HG02938 (cell line): ENCODE results near the gene ZNF362.

ENCODE experiments used
- ATAC-seq: cut with Tn5 transposase; IDR thresholded peaks from one replicate; pipeline ENCODE4 v1.9.1; 2021; ENCODE audit warnings: mild to moderate bottlenecking, moderate library complexity; ENCODE audit not compliant: unreplicated experiment

Gene ZNF362

DNA sequence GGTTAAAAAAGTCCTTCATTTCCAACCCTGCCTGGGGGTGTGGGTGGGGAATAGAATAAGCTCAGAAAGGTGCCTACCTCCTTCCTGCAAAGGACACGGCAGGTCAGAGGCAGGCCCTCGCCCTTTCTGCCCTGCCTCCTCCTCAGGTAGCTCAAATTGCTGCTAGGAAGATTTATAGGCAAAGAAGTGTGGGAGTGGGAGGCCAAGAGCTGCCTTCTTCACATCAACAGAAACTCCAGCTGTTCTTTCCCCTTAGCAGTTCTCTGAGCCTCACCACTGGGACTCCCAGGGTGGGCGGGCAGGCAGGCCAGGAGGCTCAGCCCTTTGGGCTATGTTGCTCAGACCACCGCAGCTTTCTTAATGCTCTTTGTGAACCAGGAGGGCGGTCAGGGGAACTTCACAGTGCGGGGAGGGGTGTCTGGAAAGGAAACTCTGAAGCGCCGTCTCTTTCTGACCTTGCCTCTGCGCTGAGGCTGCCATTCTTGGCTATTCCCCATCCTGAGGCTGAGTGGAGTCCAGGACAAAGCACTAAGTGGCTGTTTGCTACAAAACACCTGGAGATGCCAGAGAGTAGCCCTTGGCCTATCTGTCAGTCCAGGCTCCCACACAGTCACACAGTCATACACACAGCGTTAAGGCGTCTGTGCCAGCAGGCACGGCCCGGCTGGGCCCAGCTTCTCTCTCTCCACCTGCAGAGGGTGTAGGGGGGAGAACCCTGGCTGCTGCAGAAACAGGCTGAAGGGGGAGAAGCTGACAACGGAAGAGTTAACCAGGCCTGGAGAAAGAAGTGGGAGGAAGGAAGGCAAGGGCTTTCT, 67.6 kb downstream of the ZNF362 start:
- no peak for ATAC-seq

- no peak for ATAC-seq
Measured at GRCh38 chr1:33324677-33325575, 68.6 kb downstream of the ZNF362 start.

GRCh38 chr1:33326785-33327184, 70.5 kb downstream of the ZNF362 start:
- ATAC-seq = no peak

DNA sequence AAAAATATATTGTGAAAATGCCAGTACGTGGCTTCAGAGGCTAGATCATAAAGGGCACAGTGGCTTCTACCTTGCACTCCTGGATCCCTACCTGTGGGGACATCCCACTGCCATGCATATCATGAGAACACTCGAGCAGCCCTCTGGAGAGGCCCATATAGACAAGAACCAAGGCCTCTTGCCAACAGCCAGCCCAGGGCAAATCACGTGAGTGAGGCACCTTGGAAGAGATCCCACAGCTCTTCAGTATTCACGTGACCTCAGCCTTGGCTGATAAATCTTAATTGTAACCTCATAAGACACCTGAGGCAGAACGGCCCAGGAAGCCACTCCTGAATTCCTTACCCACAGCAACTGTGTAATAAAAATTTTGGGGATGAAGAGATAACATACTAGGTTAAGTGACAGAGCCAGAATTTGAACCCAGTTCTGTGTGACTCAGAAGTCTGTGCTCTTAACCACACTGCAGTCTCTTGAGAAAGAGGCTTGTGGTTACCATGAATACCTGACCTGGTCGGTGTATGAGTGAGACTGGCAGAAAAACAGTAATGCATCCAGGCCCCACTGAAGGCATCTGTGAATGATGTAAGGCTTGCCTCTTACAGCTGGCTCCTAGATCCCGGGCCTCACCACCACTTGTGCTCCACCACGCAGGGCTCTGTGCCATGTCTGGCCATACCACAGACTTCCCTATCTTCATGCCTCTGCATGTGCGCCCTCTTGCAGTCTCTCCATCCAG, 71.5 kb downstream of the ZNF362 start:
- ATAC-seq = no peak

DNA sequence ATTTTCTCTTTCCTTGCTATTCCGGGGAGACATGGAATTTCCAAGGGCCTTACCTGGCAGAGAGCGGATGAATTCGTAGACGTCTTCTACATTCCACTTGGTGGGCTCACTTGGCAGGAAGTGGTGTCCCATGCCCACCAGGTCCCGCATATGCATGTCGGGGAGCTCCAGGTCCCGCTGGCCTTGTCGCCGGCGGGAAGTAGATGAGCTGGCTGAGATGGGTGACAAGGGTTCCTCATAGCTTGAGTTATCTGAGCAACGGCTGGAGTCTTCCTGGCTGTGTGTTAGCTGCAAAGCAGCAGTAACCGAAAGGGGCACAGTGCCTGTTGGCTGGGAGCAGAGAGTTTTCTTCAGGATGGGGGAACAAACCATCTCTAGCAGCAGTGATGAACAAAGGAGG, 72.5 kb downstream of the ZNF362 start:
- no peak for ATAC-seq

- ATAC-seq = no peak
Measured at GRCh38 chr1:33329600-33330305, 73.5 kb downstream of the ZNF362 start.

DNA sequence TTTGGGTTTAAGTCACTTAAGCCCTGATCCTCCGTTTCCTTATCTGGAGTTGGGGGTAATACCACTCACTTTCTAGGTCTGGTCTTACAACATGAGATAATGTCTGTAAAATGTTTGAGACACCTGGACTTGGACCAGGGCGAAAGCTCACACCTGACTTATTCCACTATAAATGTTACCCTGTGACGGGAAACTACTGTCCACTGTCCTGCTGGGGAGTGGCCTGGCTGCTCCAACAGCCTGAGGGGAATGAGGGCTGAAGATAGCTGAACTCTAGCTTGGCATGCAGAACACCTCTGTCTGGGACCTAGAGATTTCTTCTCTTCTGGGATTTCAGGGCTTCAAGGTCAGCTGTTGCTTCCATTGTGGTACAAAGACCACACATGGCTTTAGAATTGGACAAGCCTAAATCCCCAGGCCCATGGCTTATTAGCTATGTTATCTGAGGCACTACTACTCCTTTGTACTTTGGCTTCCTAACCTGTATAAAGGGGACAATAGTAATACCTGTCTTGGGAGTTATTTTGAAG, 74.1 kb downstream of the ZNF362 start:
- no peak for ATAC-seq

DNA sequence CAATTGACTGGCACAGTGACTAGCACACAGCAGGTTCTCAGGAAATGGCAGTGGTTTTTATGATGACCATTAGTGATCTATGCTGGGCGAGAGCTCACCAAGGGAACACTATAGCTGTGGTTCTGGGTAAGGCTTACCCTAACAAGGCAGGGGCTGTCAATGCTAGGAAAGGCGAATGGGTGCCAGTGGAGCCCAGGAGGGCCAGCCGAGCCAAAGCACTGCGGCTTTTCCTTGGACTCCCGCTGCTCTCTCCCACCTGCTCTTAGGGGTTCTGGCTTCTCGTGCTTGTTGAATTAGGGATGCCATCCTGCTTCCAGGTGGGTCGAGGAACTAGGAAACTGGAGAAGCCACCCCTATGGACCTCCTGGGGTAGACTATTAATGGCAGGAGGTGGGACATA, 74.6 kb downstream of the ZNF362 start:
- no peak for ATAC-seq

- no peak for ATAC-seq
Measured at GRCh38 chr1:33331444-33332356, 75.4 kb downstream of the ZNF362 start.

DNA sequence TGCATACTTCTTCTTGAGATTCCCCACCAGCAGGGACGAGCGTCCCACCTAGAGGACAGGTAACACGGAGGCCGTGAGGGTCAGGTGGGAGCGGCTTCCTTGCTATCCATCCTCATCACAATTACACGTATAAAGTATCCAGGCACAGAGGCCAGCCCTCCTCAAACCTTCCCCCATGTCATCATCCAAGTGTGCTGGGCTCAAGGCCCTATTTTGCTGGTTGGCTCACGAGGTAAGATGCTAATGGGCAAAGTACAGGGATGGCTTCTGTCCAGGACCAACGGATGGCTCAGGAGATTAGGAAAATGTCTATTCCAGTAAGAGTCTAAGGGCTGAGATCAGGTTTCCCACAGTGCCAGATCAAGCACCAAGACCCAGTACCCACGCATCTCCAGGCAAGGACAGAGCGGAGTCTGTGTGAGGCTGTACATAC, 76.1 kb downstream of the ZNF362 start:
- ATAC-seq = no peak

DNA sequence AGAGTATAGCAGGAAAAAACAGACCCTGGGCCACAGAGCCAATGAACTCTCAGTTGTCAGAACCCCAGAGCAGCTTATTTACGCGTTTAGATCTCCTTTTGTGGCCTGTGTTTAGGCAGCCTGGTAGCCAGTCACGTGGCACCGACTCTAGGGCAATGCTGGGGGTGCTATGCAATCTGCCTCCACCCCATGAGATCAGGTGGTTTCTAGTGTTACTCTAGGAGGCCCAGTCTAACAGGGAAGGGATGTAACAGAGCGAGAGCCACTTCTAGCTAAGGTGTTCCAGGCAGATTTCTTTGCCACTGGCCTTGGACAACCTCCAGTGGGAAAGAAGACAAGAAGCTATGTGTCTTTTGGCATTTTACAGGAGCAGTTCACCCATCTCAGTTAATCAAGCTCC, 76.6 kb downstream of the ZNF362 start:
- ATAC-seq = no peak

DNA sequence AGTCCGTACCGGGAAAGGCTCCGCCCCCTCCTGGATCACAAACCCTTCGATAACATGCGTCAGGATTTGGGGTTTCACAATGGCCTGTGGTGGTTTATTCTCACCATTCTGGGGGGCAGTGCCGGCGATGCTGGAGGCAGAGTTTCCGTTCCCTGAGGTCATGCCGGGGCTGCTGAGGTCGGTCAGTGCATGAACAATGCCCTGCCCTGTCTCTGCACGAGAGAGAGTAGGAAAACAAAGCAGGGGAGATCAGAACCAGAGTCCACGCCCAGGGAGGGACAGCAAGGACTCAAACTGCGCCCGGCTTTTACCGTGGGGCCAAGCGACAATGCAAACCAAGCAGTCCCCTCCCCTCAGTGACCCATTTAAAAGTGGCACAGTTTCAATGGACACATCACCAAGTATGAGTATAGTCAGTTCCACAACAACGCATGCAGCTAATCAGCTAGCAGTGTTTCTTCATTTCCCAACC, 77.8 kb downstream of the ZNF362 start:
- no peak for ATAC-seq

- ATAC-seq = no peak
Measured at GRCh38 chr1:33335020-33335419, 78.7 kb downstream of the ZNF362 start.

DNA sequence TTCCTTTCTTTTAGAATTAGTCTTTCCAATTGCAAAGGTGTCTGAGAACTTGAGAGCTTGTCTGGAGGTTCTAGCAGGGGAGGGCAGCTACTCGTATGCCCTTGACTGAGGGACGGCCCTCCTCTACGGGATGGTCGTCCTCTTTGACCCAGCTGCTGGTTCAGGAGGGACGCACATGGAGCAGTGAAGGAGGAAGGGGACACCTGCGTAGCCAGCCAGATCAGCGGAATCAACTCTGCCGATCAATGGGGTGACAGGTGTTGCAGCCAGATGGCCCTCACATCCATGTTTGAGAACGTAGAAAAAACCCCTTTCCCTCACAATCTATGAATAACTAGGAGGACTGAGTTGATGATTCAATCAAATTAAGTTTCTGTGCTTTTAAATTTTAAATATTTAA, 80.3 kb downstream of the ZNF362 start:
- no peak for ATAC-seq

- no peak for ATAC-seq
Measured at GRCh38 chr1:33337441-33337840, 81.1 kb downstream of the ZNF362 start.

DNA sequence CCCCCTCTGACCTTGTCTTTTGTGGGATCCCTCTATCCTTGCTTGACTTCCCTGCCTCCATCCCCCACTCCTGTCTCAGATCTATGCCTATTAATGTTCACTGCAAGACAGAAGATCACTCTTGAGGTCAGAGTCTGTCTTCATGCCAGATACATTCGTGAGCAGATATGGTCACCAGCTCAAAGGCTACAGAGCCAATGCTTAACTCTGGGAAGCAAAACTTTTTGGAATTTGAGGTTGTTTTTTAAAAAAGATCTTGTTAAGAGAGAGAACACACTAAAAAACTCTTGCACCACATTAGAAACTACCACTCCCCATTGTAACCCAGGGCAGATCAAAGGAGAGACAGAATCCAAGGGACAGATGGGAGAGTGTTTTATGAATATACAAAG, 81.8 kb downstream of the ZNF362 start:
- no peak for ATAC-seq

DNA sequence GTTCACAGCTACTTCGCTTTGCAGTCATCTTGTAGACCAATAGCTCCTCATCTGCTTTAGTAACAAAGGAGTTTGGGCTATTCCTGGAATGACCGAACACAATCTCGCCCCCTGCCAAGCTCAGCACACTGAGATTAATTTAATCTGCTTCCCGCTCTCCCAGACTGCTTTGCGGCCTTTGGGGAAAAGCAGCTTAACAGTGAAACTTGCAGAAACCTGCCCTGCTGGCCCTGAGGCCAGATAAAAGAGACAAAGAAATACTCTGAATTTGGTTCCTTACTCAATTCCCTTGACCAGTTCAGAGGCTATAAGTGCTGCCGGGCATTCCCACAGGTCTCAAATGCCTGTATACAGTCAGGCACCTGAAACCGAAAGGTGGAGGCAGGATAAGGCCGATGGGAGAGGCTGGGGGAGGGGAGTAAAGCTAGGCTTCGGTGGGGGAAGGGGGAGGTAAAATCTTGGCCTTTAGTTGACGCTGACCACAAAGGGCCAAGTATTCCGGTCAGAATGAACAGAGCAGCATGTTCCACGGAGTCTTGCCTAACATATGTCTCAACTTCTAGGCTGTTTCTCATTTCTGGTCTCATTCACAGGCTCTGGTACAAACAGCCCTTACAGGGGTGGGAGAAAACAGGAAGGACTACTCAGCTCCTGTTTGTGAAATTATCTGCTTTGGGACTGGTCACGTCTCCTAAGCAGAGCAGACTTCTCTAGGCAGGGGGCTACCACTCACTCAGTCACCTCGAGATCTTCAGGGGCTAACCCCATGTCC, 82.3 kb downstream of the ZNF362 start:
- ATAC-seq = no peak

- no peak for ATAC-seq
Measured at GRCh38 chr1:33339413-33339812, 83.1 kb downstream of the ZNF362 start.

GRCh38 chr1:33341190-33341589, 84.9 kb downstream of the ZNF362 start:
- no peak for ATAC-seq
